H9 (cell line): Measurements from ENCODE around the gene TMEM219. TPM values are rescaled to one million over a fixed set of nuclear protein-coding genes. Genes with fewer than 3 reads are reported as not detected.

ENCODE experiments used
- DNase-seq: peaks from one replicate; pipeline ENCODE4 v3.0.0-alpha.2; 2017
- H2AFZ ChIP-seq: one replicate; pipeline ENCODE4 v1.6.1; 2013; ENCODE audit warnings: mild to moderate bottlenecking, low read length, control low read depth, moderate library complexity
- H2AK5ac ChIP-seq: 2 replicates; pipeline ENCODE4 v1.6.1; 2013; ENCODE audit warnings: low read length, control low read depth, mixed read lengths; ENCODE audit not compliant: insufficient read length
- H2BK120ac ChIP-seq: one replicate; pipeline ENCODE4 v1.6.1; 2013; ENCODE audit warnings: low read depth, mild to moderate bottlenecking, low read length, control low read depth, inconsistent platforms; ENCODE audit not compliant: poor library complexity, severe bottlenecking
- H2BK12ac ChIP-seq: 2 replicates; pipeline ENCODE4 v1.6.1; 2013; ENCODE audit warnings: low read length, control low read depth, mixed read lengths, low read depth; ENCODE audit not compliant: insufficient read length
- H2BK15ac ChIP-seq: 2 replicates; pipeline ENCODE4 v1.6.1; 2013; ENCODE audit warnings: low read depth, low read length, control low read depth
- H2BK20ac ChIP-seq: one replicate; pipeline ENCODE4 v1.6.1; 2013; ENCODE audit warnings: low read depth, mild to moderate bottlenecking, low read length, control low read depth, inconsistent platforms; ENCODE audit not compliant: poor library complexity, severe bottlenecking
- H2BK5ac ChIP-seq: 2 replicates; pipeline ENCODE4 v1.6.1; 2013; ENCODE audit warnings: low read length, control low read depth, mixed read lengths; ENCODE audit not compliant: insufficient read length
- H3K14ac ChIP-seq: 2 replicates; pipeline ENCODE4 v1.6.1; 2013; ENCODE audit warnings: low read length, control low read depth; ENCODE audit not compliant: insufficient read depth
- H3K18ac ChIP-seq: 2 replicates; pipeline ENCODE4 v1.6.1; 2013; ENCODE audit warnings: low read depth, mild to moderate bottlenecking, mixed read lengths, low read length, control low read depth; ENCODE audit not compliant: insufficient read length
- H3K23ac ChIP-seq: 2 replicates; pipeline ENCODE4 v1.6.1; 2013; ENCODE audit warnings: low read length, control low read depth, mixed read lengths, low read depth; ENCODE audit not compliant: insufficient read length
- H3K23me2 ChIP-seq: 2 replicates; pipeline ENCODE4 v1.6.1; 2013; ENCODE audit warnings: low read depth, mild to moderate bottlenecking, mixed read lengths, low read length, control low read depth; ENCODE audit not compliant: insufficient read length, poor library complexity, severe bottlenecking
- H3K27ac ChIP-seq: 2 replicates; pipeline ENCODE4 v1.5.1; 2013; ENCODE audit warnings: low read length, control low read depth, mixed read lengths, low read depth; ENCODE audit not compliant: insufficient read length
- H3K27me3 ChIP-seq: 2 replicates; pipeline ENCODE4 v1.6.1; 2013; ENCODE audit warnings: low read length, control low read depth, inconsistent platforms; ENCODE audit not compliant: insufficient read depth
- H3K4ac ChIP-seq: 2 replicates; pipeline ENCODE4 v1.6.1; 2013; ENCODE audit warnings: low read depth, mild to moderate bottlenecking, control low read depth, inconsistent platforms, low read length, moderate library complexity
- H3K4me1 ChIP-seq: 2 replicates; pipeline ENCODE4 v1.6.1; 2013; ENCODE audit warnings: low read length, control low read depth, inconsistent platforms; ENCODE audit not compliant: insufficient read depth
- H3K4me2 ChIP-seq: 2 replicates; pipeline ENCODE4 v1.6.1; 2013; ENCODE audit warnings: low read length, control low read depth, mixed read lengths; ENCODE audit not compliant: insufficient read length, insufficient read depth
- H3K56ac ChIP-seq: 2 replicates; pipeline ENCODE4 v1.6.1; 2013; ENCODE audit warnings: low read depth, mild to moderate bottlenecking, mixed read lengths, low read length, control low read depth; ENCODE audit not compliant: insufficient read length
- H3K79me1 ChIP-seq: 2 replicates; pipeline ENCODE4 v1.6.1; 2013; ENCODE audit warnings: low read depth, mild to moderate bottlenecking, moderate library complexity, low read length, control low read depth, inconsistent platforms; ENCODE audit not compliant: insufficient read depth, poor library complexity, severe bottlenecking
- H3K79me2 ChIP-seq: 2 replicates; pipeline ENCODE4 v1.6.1; 2013; ENCODE audit warnings: low read length, control low read depth, inconsistent platforms; ENCODE audit not compliant: insufficient read depth
- H3K9ac ChIP-seq: 2 replicates; pipeline ENCODE4 v1.6.1; 2013; ENCODE audit warnings: low read length, control low read depth, mixed read lengths; ENCODE audit not compliant: insufficient read length; ENCODE audit errors: extremely low read depth
- H3K9me3 ChIP-seq: one replicate; pipeline ENCODE4 v1.6.1; 2013; ENCODE audit warnings: low read depth, low read length, inconsistent platforms; ENCODE audit not compliant: control insufficient read depth
- H3T11ph ChIP-seq: one replicate; pipeline ENCODE4 v1.6.1; 2013; ENCODE audit warnings: mild to moderate bottlenecking, low read length, control low read depth, inconsistent platforms
- H4K20me1 ChIP-seq: one replicate; pipeline ENCODE4 v1.6.1; 2013; ENCODE audit not compliant: control insufficient read depth, insufficient read length, insufficient read depth
- H4K5ac ChIP-seq: 2 replicates; pipeline ENCODE4 v1.6.1; 2013; ENCODE audit warnings: low read depth, mild to moderate bottlenecking, mixed read lengths, low read length, control low read depth; ENCODE audit not compliant: insufficient read length
- H4K8ac ChIP-seq: replicated peaks from 2 replicates; pipeline ENCODE4 v1.6.1; 2013; ENCODE audit warnings: low read length, control low read depth, mixed read lengths, low read depth; ENCODE audit not compliant: insufficient read length
- H4K91ac ChIP-seq: 2 replicates; pipeline ENCODE4 v1.6.1; 2013; ENCODE audit warnings: low read depth, mild to moderate bottlenecking, moderate library complexity, mixed read lengths, low read length, control low read depth; ENCODE audit not compliant: insufficient read length
- H3K27ac Mint-ChIP-seq, 3 experiments: 2 replicates in 2 of 3; 3 replicates in 1 of 3; pipeline ENCODE4 v1.8.0; 2020 to 2021; ENCODE audit warnings: mixed read lengths in 3 of 3, mild to moderate bottlenecking in 1 of 3, moderate library complexity in 1 of 3
- H3K27me3 Mint-ChIP-seq: 2 replicates; pipeline ENCODE4 v1.8.0; 2021; ENCODE audit warnings: low read depth, mild to moderate bottlenecking, moderate library complexity, mixed read lengths
- H3K36me3 Mint-ChIP-seq, 3 experiments: 2 replicates in 2 of 3; 3 replicates in 1 of 3; pipeline ENCODE4 v1.8.0; 2020 to 2021; ENCODE audit warnings: low read depth in 3 of 3, mixed read lengths in 3 of 3; ENCODE audit not compliant: insufficient read depth in 1 of 3
- H3K4me1 Mint-ChIP-seq, 2 experiments: 2 replicates each; pipeline ENCODE4 v1.8.0; 2020; ENCODE audit warnings: mixed read lengths in 2 of 2
- H3K4me3 Mint-ChIP-seq, 2 experiments: 2 replicates in 1 of 2; 3 replicates in 1 of 2; pipeline ENCODE4 v1.8.0; 2020 to 2021; ENCODE audit warnings: mild to moderate bottlenecking in 2 of 2, mixed read lengths in 2 of 2, moderate library complexity in 1 of 2
- H3K9me3 Mint-ChIP-seq, 2 experiments: 2 replicates in 1 of 2; 3 replicates in 1 of 2; pipeline ENCODE4 v1.8.0; 2020; ENCODE audit warnings: mild to moderate bottlenecking in 2 of 2, mixed read lengths in 2 of 2, moderate library complexity in 1 of 2
- WGBS: extraction: QIAGEN DNeasy Blood & Tissue Kit; methylation state at CpG from one replicate; pipeline ENCODE4 v1.1.7; 2013; ENCODE audit warnings: missing lambda C conversion rate, low lambda C conversion rate, mixed read lengths; ENCODE audit not compliant: insufficient read length; ENCODE audit errors: extremely low coverage; 5-methylcytosine and 5-hydroxymethylcytosine counted together
- total RNA-seq: library from RNA; stranded (reverse); gene quantifications from 2 replicates; pipeline ENCODE4 v1.2.1, GENCODE V29; 2021
- TF ChIP-seq, protein P1 (sequence below): fragments of 200-600 bp; sonication (generic); conservative IDR thresholded peaks from 3 replicates; pipeline ENCODE4 v1.8.0; 2021; ENCODE audit warnings: antibody characterized with exemption, mild to moderate bottlenecking

The TMEM219 gene
- total RNA-seq, 1 experiment from 2014 or later: 89.1 TPM

DNA sequence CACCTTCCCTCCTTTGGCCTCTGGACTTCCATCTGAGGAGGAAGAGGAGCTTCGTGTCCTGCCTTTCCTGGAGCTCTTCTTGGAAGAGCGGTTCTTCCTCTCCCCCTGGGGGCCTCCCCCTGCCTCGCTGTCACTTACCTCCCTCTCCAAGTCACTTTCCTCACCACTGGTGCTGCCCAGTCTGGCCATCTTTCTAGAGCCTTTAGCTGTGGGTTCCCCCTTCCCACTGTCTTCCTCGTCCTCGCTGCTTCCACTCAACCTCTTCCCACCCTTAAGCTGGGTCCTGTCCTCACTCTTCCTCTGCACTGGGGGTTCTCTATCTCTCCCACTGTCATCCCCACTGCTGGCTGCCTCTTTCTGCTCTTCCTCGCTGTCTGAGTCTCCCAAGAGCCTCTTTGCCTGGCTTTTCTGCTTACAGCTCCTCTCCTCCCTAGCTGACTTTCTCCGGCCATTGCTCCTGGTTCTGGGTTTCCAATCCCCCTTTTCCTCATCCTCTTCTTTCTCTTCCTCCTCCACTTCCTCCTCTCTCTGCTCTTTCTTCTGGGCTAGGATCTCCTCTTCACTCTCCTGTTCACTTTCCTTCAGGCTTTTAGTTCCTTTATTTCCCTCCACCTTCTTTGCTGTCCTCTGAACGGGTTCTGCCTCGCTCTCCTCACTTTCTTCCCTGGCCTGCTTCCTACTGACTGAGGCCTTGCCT lies 32.2 kb downstream of the TMEM219 start:
- Mint-ChIP-seq H3K4me3 (peak overlapping the region; percentile 97 to 98), H3K4me1 (peaks cover 15 to 18% of the 10 kb centered on the region in 2 experiments), H3K27ac (no peak overlapping the region; a peak in 1 of 7 replicates), H3K36me3 (peaks cover 11 to 63% (median 39%) of the 10 kb centered on the region in 3 experiments; a peak in 6 of 7 replicates), H3K9me3 (no peaks in the 10 kb centered on the region), H3K27me3 (no peaks in the 10 kb centered on the region; the same call in 1 of the 2 replicates)
- Histone ChIP-seq H2BK5ac (no peak overlapping the region), H3K56ac (no peak overlapping the region), H3T11ph (no peak overlapping the region), H3K79me2 (no peaks in the 10 kb centered on the region; the same call in 1 of the 2 replicates), H3K23ac (no peak overlapping the region), H2BK12ac (no peak overlapping the region), H3K4me1 (no peaks in the 10 kb centered on the region), H2AK5ac (no peak overlapping the region), H3K4ac (no peak overlapping the region), H3K23me2 (peaks cover 9% of the 10 kb centered on the region), H4K5ac (no peak overlapping the region), H3K9me3 (no peaks in the 10 kb centered on the region), H3K4me2 (no peak overlapping the region), H4K91ac (no peak overlapping the region), H3K18ac (no peak overlapping the region), H2BK120ac (no peak overlapping the region), H2AFZ (no peak overlapping the region), H3K27ac (no peak overlapping the region), H2BK20ac (no peak overlapping the region), H3K79me1 (no peaks in the 10 kb centered on the region), H3K14ac (no peak overlapping the region), H2BK15ac (no peak overlapping the region), H3K27me3 (no peaks in the 10 kb centered on the region), H3K9ac (no peak overlapping the region), H4K20me1 (no peaks in the 10 kb centered on the region), H4K8ac (no peak overlapping the region)
- DNase-seq: no peak
- WGBS: no CpG with 5 or more reads among the region's 9 CpGs
- TF ChIP-seq, protein P1, sequence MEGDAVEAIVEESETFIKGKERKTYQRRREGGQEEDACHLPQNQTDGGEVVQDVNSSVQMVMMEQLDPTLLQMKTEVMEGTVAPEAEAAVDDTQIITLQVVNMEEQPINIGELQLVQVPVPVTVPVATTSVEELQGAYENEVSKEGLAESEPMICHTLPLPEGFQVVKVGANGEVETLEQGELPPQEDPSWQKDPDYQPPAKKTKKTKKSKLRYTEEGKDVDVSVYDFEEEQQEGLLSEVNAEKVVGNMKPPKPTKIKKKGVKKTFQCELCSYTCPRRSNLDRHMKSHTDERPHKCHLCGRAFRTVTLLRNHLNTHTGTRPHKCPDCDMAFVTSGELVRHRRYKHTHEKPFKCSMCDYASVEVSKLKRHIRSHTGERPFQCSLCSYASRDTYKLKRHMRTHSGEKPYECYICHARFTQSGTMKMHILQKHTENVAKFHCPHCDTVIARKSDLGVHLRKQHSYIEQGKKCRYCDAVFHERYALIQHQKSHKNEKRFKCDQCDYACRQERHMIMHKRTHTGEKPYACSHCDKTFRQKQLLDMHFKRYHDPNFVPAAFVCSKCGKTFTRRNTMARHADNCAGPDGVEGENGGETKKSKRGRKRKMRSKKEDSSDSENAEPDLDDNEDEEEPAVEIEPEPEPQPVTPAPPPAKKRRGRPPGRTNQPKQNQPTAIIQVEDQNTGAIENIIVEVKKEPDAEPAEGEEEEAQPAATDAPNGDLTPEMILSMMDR: no peak
